Fibroblast of villous mesenchyme (primary cell): ENCODE results near the gene PHETA1. TPM values are rescaled to one million over a fixed set of nuclear protein-coding genes. Genes with fewer than 3 reads are reported as not detected.

ENCODE experiments used
- DNase-seq: peaks from one replicate; pipeline ENCODE4 v3.0.0-alpha.2; 2010; ENCODE audit warnings: low read depth
- H3K4me3 ChIP-seq: 2 replicates; pipeline ENCODE4 v1.5.1; 2011; ENCODE audit warnings: low read depth, mild to moderate bottlenecking, low read length
- total RNA-seq: library from RNA; depleted of rRNA; stranded (reverse); fragments of >200 nt; gene quantifications from 2 replicates; pipeline ENCODE4 v1.2.3, GENCODE V29; 2012
- TF ChIP-seq, protein P1 (sequence below): IDR thresholded peaks from 2 replicates; pipeline ENCODE4 v1.5.1; 2012; ENCODE audit warnings: low read depth, mild to moderate bottlenecking, low read length; ENCODE audit not compliant: insufficient read depth

The PHETA1 gene
- total RNA-seq, 1 donor = 15.5 TPM

DNA sequence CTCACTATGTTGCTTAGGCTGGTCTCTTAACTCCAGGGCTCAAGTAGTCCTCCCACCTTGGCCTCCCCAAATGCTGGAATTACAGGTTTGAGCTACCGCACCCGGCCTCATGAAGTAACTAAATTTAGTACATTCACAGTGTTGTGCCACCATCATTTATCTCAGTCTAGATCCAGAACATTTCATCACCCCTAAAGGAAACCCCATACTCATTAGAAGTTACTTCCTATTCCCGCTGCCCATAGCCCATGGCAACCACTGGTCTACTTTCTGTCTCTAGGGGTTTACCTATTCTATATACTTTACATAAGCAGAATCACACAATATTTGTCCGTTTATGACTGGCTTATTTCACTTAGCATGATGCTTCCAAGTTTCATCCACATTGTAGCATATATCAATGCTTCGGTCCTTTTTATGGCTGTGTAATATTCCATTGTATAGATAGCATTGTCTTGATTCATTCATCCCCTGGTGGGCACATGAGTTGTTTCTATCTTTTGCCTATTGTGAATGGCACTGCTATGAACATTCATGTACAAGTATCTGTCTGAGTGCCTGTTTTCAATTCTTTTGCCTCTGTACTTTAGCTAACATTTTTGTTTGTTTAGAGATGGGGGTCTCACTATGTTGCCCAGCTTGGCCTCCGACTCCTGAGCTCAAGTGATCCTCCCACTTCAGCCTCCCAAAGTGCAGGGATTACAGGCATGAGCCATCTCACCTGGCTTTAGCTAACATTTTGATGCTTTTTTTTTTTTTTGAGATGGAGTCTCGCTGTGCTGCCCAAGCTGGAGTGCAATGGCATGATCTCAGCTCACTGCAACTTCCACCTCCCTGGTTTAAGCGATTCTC is 26.7 kb upstream of the PHETA1 start:
- no peak for DNase-seq
- TF ChIP-seq, protein P1, sequence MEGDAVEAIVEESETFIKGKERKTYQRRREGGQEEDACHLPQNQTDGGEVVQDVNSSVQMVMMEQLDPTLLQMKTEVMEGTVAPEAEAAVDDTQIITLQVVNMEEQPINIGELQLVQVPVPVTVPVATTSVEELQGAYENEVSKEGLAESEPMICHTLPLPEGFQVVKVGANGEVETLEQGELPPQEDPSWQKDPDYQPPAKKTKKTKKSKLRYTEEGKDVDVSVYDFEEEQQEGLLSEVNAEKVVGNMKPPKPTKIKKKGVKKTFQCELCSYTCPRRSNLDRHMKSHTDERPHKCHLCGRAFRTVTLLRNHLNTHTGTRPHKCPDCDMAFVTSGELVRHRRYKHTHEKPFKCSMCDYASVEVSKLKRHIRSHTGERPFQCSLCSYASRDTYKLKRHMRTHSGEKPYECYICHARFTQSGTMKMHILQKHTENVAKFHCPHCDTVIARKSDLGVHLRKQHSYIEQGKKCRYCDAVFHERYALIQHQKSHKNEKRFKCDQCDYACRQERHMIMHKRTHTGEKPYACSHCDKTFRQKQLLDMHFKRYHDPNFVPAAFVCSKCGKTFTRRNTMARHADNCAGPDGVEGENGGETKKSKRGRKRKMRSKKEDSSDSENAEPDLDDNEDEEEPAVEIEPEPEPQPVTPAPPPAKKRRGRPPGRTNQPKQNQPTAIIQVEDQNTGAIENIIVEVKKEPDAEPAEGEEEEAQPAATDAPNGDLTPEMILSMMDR = no peak
- no peak overlapping the region for H3K4me3 ChIP-seq

DNA sequence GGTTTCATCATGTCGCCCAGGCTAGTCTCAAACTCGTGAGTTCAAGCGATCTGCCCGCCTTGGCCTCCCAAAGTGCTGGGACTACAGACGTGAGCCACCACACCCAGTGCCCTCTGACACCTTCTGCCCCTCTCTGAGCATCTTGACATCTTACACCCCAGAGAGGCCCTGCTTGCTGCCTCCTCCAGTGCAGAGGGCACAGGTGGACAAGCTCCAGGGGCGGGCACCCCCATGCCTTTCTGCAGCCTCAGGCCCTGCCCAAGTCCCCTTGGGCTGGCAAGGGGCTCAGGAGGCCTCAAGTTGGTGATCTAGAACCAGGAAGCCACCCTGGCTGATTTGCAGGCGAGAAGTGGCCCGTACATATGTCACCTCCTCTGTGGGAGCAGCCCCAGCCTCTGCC is 25.6 kb upstream of the PHETA1 start:
- TF ChIP-seq, protein P1 = no peak
- no peak for DNase-seq
- H3K4me3 ChIP-seq = no peak overlapping the region

DNA sequence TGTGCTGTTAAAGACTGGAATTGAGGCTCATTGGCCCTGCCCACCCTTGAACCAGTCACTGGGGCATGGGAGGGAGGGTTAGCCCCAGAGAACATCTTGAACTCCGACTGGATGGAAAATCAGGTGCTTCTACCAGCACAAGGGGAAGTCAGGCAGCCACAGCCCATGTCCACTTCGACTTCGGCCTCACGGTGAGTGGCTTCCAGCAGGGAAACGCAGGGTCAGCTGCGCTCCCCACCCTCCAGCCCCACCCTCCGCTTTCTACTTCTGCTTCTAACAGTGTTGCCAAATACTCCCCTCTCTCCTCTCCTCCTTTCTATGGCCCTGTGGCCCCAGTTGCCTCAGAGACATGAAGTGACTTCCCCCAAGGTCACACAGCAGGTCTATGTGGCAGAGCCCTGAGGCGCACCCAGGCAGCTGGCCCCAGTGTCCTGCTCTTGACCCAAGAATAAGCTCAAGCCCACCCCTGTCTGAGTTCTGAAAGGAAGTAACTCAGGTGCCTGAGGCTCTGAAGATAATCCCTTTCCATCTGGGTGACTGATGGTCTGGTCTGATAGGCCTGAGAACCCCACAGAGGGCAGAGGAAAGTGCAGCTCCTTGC is 24.9 kb upstream of the PHETA1 start:
- TF ChIP-seq, protein P1 = no peak
- no peak for DNase-seq
- no peak overlapping the region for H3K4me3 ChIP-seq

DNA sequence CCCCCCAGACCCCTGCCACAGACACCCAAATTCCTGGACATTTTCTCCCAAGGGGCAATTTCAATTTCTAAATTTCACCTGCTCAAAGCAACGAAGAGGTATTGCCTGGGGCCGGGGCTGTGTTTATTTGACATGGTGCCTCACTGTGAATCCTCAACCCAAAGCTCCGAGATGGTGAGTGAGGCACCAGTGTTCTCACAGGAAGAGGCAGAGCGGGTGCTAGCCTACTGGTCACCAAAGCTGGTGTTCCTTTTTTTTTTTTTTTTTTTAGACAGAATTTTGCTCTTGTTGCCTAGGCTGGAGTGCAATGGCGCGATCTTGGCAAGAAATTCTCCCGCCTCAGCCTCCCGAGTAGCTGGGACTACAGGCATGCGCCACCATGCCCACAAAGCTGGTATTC is 22.0 kb upstream of the PHETA1 start:
- H3K4me3 ChIP-seq = no peak overlapping the region
- TF ChIP-seq, protein P1 = no peak
- DNase-seq = no peak

DNA sequence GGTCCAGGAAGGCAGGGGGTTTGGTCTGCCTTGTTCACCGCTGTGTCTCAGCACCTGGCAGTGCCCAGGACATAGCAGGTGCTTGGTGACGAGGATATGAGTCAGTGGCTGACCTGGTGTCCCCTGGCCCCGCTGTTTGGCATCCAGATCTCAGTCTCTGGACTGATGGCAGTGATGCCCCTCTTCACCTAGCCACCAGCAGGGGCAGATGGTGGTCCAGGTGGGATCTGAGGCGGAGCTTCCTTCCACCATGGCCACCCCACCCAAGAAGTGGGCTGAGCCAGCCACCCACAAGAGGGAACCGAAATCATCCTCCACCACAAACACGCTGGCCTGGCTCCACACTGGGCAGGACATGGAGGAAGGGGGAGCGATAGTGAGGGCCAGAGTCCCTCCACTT is 20.7 kb upstream of the PHETA1 start:
- no peak overlapping the region for H3K4me3 ChIP-seq
- no peak for DNase-seq
- TF ChIP-seq, protein P1 = no peak

DNA sequence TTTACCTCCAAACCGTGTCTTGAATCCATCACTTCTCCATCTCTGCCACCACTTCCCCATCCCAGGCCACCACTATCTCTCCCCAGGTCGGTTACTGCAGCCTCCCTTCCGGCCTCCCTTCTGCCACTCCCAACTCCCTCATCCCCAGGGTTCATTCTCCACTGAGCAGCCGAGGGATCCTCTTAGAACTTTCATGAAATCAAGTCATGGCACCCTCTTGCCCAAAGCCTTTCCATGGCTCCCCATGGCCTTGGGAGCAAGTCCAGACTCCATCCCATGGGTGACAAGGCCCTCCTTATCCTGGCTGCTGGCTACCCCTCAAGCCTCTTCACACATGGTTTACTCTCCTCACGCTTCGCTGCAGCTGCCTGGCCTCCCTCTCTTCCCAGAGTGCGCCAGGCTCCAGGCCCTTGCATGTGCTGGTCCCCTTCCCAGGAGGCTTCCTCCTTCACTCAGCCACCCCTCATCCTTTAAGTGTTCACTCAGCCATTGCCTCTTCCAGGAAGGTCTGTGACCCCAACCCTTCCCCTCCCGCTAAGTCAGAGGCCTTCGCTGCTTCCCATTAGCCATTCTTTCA is 18.9 kb upstream of the PHETA1 start:
- no peak for DNase-seq
- TF ChIP-seq, protein P1 = no peak
- no peak overlapping the region for H3K4me3 ChIP-seq
